NCI-H748 treated with DMSO at 0.1 percent for 48 hours (cell line): ENCODE results near the gene FCHSD1.

ENCODE experiments used
- DNase-seq: peaks from one replicate; lab custom pipeline; 2025; lab: John Stamatoyannopoulos, UW

FCHSD1 gene

DNA sequence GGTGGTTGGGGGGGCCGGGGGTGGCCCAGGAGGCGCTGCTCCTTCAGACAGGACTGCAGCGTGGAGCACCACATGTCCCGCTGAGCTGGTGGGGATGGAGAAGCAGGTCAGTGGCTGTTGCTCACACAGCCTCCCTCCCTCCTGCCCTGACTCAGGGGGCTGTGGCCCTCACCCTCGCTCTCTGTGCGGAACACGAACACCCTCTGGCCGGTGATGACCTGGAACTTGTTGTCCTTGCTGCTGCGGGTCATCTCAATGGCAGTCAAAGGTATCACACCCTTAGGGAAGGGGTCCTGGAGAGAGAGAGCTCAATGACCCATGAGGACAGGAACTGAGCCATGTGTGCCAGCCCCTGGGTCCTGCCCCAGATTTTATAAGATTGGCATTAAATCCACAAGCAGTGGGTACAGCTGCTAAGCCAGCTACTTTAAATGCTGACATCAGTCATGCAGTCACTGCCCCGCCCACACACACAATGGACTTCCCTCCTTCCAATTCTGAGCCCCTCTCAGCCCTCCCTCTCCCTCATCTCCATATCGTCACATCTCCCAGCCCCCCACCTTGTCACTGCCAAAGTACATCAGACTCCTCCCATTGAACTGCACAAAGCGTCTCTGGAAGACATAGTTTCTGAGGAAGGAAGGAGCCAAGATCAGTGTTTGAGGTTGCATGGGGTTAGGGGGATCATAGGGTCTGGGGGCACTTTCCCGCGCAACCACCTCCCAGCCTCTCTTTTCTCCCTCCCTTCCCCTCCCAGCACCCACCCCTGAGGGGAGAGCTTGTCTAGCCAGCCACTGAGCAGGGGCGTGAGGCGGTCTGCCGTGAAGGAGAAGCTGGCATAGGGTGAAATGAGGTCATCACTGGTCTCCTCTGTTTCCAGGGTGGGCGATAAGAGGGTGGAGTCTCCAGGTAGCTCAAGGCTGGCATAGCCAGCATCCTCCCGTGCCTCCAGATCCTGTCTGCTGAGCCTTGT is 21.9 kb upstream of the FCHSD1 start:
- no peak for DNase-seq

DNA sequence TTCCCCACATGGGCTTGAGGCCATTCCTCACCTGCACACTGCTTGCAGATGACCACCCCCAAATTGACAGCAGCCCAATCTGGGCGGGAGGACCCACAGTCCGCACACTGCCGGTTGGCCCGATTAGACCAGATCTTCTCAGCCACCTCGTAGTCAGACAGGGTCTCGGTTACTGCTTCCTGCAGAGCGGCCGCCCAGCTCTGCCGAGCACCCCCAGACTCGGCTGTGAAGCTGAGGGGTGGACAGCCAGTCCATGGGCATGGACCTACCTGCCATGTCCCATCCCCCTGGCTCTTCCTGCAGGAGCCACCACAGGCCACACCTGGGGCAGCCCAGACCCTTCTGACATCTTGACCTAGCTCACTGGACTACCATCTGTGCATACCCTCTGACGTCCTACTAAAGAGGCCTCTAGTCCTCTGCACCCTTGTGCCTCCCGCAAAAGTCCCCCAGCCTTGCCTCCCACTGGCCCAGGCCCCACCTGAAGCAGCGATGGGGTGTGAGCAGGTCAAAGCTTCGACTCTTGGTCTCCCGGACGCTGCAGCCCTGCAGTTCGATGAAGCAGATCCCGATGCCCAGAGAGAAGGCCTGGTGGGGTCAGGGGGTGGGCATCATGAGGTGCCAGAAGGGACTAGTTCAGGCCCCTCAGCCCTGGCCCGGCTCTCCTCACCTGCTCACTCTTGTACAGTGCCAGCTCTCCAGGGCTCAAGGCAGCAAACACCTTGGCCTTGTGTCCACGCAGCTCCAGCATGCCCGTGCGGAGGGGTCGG is 21.0 kb upstream of the FCHSD1 start:
- no peak for DNase-seq

DNA sequence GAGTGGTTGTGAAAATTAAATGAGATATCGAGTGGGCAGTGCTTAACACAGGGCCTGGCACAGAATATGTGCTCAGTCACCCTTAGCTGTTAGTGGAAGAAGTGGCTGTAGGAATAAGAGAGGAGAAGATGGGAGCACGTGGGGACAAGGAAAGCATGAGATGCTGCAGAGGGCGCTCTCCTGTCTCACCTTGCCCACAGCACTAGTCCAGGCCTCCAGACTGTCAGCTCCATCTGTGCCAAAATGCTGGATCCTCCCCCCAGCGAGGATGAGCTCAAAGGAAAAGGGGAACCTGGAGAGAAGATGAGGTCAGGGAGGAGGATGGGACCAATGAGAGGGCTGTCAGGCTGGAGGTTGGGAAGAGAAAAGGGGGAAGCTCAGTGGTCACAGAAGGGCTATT is 18.3 kb upstream of the FCHSD1 start:
- no peak for DNase-seq

DNA sequence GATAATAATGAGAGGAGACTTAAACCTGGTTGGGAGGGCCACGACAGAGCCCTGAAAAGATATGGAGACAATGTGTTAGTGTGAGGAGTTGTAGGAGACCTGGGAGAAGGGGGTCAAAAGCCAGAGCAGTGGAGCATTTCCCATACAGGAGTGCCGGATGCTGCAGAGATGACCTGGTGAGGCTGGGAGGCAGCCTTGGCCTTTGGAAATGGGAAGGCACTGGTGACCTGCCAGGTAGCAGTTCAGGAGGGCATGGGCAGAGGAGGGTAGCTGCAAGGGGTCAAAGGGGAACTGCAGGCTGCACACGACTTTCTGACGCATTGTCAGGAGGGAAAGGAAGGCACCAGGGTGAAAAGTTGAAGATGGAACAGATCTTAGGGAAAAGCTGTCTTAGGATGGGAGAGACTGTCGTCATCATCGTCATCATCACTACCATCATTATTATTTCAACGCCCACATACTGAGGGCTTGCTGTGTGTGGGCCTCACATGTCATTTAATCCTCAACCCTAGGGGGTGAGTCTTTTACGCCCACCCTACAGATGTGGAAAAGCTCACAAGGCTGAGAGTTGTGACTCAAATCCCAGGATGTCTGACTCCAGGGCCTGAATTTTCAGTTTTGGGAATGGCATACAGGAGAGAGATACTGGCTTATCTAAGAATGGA is 17.5 kb upstream of the FCHSD1 start:
- no peak for DNase-seq

DNA sequence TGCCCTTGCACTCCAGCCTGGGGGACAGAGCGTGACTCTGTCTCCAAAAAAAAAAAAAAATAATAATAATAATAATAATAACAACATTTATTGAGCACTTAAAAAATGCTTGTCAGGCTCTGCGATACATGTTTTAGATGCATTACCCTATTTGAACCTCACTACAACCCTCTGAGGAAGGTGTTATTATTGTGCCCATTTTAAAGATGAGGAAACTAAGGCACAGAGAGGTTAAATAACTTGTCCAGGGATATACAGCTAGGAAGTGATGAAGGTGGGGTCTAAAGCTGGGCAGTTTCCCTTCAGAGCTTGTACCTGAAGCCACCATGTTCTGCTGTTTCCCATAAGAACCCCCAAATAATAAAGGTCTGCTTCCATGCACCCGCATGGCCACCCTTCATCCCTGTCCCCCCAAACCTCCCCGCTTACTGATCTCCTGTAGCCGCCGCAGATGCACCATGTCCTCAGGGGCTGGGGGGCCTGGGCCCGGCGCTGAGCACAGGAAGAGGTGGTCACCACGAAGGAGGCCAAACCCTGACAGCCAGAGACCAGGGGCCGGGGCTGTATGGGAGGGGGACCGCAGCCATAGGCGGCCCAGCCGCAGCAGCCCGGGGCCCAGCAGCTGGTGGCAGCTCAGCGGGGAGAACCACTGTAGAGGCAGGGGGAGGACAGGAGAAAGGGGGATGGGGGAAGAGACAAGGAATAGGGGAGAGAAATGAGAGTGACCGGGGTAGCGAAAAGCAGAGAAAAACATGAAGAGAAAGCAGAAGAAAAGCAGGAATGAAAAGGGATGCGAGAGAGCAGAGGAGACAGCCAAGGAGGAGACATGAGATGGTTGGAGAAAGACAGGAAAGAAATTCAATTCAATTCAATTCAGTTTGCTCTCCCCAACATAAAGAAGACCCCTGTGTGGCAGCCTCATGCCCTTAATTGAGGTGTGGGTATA is 15.1 kb upstream of the FCHSD1 start:
- DNase-seq, result no peak

DNA sequence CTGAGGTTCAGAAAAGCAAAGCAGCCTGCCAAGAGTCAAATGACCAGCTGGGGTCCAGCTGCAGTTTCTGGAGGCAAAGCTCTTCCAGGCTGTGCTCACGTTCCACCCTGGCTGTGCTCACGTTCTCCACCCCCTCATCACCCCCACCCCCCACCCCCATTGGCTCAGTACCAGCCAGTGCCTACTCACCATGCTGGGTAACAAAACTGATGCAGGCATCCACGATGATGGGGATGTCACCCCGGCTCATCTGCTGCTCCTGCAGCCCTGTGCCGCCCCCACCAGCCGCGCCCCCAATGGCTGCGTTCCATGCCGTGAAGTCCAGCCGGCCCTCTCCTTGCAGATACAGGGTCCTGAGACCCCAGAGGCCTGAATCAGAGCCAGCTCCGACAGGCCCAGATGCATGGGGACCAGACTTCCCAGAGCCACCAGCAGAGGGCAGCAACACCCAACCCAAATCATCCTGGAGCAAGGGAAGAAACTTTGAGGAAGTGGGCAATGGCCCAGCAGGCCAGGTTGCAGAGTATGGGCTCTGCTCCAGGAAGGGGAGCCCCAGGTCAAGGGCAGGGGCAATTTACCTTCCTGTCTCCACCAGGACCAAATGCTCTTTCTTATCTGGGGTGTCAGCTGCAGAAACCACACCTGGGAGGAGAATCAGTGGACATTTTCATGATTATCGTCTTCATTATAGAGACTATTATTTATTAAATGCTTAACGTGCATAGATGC is 13.7 kb upstream of the FCHSD1 start:
- DNase-seq, result peak; percentile 25

DNA sequence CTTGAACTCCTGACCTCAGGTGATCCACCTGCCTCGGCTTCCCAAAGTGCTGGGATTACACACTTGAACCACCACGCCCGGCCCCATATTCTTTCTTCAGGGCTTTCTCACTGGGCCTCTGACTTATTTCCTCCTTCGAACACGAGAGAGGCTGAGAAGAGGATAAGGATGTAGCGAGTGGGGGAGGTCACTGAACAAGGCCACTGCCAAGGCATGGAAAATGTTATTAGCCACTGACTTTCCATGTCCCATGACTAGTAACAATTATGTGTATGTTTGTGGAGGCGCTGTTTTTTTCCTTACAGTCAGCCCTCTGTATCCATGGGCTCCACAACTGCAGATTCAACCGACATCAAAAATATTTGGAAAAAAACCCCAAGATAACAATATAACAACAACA is 12.3 kb upstream of the FCHSD1 start:
- no peak for DNase-seq

DNA sequence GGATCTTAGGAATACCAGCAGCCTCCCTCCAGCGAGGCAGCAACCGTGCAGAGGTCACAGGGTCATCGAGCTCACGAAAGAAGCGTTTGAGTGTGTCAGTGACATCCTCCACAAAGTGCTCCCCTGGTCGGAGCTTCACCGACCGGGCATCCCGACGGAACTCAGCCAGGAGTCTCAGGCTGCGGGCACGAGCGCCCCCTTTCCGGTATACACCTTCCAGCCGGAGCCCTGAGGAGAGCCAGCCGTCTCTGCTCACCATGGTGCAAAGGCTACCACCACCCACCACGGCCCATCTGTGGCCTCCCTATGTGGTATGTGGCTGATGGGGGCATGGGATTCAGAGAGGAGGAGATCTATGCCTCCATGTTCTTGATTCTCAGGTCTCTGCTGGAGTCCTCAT is 10.8 kb upstream of the FCHSD1 start:
- DNase-seq, result no peak

DNA sequence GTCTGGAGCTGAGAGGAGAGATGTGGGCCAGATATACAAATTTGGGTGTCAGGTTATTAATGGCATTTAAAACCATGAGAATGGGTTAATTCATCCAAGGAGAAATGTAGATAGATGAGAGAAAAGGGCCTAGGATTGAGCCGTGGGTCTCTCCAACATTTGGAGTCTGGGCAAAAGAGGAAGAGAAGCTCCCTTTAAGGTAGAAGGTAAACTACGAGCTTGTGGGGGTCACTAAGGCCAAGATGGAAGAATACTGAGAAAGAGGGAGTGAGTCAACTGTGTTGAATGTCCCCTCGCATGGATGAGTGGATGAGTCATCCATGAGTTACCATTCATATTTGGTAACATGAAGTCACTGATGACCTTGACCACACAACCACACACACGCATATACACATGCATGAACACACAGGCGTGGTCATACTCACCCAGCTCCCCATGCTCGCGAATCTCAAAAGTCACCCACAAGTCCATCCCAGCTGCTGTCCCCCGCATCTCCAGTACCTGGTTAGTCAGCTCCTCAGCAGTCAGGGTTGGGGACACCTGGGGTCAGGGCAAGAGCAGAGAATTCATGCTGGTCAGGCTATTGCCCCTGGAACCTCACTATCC is 6.8 kb upstream of the FCHSD1 start:
- no peak for DNase-seq

DNA sequence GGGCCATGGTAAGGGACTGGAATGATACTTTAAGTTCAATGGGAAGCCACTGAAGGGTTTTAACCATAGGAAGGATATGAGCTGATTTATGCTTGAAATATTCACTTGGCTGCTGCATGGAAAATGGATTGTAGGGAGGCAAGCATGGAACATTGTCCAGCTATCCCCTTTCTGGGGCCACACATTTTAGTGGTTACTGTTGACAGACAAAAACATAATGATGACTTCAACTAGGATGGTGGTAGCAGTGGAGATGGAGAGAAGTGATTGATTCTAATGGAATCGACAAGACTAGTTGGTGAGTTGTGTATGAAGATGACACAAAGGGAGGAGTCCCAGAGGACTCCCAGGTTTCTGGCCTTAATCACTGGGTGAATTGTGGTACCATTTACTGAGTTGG is 6.2 kb upstream of the FCHSD1 start:
- DNase-seq, result no peak

DNA sequence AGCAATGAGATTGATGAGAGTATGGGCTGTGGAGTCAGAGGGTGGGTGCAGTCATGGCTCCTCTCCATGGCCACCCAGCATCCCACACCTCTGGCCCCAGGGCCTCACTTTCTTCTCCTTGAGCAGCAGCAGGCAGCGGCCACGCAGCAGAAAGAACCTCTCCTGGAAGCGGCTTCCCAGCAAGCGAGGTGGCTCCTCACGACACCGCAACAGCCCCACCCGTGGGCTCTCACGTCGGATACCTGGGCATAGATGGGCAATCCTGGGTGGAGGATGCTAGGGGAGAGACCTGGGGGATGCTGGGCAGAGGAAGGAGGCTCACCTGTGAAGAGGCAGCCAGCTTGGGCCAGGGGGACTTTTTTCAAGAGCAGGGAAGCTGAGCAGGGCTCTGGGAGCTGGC is 5.2 kb upstream of the FCHSD1 start:
- DNase-seq, result no peak

DNA sequence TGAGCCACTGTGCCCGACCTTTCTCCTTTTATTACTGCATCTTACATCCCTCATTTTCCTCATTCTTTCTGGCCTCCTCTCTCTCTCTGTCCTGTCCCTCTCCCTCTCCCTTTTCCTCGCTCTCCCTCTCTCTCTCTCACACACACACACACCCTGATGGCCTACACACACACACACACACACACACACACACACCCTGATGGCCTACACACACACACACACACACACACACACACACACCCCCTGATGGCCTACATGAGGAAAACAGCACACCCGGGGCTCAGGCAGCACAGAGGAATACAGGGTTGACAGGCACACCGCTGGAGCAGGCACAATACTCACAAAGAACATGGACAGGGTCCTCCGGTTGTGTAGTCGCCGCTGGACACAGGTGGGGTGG is 3.8 kb upstream of the FCHSD1 start:
- no peak for DNase-seq

DNA sequence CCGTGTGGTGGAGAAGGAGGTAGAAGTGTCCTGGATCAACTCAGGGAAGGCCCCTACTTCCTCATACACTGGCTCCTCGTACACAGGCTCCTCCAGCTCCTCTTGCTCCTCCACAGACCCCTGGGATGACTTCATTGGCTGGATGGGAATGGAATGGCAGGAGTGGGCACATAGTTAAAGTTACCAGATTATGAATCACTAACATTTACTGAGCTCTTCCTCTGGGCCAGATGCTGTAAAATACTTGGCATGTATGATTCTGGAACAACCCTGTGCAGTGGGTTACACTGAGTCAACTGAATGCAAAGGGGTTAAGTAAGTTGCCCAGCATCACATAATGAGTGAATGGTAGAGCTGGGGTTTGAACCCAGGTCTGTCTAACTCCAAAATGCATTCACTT is 3.1 kb upstream of the FCHSD1 start:
- DNase-seq, result no peak

DNA sequence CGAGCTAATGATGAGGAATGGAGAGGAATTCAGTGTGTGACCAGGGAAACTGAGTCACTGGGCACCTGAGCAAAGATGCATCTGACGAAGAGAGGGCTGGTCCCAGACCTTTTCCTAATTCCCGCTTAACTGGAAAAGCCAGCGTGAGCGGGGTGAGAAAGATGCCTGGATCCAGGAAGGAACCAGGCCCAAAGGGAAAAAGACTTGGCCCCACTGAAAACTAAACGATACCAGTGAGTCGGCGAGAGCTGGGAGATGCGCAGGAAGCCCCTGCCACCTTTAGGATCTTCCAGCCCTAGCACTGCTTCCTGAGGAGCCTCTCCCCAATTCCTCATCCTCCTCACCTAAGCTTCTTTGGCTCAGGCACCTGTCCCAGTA is 499 bp upstream of the FCHSD1 start:
- DNase-seq, result no peak

DNA sequence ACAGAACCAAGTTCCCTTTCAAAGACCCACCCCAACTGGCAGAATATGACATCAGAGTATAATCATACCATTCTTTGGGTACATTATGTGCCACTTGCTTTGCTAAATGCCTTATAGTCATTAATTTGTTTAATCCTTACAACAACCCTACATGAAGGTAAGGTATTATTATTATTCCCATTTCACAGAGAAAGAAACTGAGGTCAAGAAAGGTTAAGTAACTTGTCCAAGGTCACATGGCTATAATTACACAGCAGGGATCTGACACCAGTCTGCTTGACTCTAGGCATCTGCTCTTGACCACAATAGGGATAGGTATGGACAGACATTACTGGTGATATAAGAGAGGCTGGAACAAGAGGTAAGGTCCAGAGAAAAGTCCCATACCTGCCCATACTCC is 1.2 kb downstream of the FCHSD1 start:
- no peak for DNase-seq

DNA sequence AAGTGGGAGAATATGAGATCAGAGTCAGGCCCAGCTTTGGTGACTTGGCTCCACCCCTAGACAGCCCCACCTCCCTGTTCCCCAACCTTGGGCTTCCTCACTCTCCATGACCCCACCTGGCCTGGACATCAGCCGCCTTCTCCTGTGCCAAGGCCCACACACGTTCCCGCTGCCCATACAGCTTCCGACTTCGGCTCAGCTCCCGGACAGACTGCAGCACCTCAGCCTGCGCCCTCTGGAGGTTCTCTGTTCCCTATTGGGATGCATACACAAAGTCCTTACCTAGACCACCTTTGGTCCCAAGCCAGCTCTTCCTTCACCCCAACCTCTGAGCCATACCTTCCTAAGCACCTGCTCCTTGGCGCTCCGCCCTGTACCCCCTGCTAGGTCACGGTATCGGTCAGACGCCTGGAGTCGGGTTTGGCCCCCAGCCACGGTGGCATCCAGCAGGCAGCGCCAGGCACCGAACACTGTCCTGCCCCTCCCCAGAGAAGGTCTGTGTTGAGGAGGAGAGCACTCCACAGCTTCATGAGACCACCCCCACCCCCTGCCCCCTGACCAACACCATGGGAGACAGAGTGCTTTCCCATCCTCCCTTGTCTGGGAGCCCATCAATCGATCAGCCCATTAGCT is 2.0 kb downstream of the FCHSD1 start:
- no peak for DNase-seq

DNA sequence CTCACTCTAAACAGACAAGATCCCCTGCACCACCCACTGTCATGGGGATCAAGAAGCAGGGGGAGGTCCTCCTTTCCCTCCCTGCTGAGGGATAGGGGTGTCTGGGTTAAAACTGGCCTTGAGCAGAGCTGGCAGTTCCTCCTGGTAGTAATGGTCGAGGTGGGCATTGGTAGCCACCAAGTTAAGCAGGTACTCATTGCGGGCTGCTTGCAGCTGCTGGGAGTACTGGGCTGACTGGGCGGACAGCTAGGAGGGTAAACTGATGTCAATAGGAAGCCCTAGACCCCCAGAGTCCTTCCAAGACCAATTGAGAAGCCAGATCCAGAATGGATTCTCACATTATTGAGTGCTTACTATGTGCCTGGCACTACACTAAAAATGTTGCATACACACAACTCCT is 3.4 kb downstream of the FCHSD1 start:
- no peak for DNase-seq

DNA sequence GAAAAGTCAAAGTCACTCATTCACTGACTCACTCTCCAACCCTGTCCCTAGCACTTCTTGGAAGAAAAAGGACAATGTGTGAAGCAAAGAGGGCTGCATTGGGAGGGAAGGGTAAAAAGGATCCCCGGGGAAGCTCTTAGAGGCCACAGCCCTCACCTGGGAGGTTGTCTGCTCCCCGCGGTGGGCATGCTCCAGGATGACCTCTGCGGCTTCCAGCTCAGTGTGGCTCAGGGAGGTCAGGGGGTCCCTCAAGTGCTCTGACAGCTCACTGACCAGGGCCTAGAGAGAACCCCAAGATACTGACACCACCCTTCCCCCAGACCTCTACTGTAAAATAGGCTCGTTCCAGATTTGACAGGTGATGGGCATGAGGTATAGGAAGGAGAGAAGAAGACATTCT is 4.0 kb downstream of the FCHSD1 start:
- no peak for DNase-seq

DNA sequence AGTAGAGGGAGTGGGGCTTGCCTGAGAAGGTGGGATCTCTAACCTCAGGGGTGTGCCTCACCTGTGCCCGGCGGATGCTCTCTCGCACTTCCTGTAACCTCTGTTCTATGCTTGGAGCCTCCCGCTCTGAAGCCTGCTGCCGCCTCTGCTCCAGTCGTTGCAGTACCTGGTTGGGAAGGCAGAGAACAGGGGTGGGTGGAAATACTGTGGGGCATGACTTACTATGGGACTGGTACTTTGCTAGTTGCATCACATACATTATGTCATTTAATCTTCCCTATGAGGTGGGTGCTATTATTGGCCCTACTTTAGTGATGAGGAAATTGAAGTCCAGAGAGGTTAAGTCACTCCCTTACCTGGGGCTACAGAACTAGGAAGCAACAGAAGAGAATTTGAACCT is 5.2 kb downstream of the FCHSD1 start:
- DNase-seq, result no peak

DNA sequence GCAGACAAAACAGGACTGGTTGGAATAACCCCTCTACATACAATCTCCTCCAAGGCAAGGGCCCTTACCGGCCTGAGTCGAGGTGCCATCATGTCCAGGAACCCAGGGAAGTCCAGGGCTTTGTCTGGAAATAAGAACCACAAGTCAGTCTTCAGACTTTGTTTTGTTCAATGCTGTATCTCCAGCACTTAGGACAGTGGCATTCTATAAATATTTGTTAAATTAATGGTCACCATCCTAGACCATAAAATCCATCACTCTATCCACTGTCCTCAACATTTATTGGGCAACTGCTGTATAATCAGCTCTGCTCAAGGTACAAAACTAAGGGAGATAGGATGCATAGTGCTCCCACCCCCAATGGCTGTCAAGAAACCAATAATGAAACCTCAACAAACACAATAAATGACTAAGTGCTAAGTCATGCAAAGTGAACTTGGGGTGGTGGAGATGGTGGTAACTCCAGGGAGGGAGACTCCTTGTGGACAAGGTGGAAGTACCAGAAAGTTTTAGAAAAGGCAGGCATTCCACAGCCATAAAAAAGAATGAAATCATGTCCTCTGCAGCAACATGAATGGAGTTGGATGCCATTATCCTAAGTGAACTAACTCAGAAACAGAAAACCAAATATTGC is 9.5 kb downstream of the FCHSD1 start:
- DNase-seq, result no peak
